Right lobe of liver (tissue), 4 donors: ENCODE data around the gene EMC10.

Experiments used
- CTCF ChIP-seq, 4 donors: fragments of 200-600 bp in 3 of 4; fragments of 450-650 bp in 1 of 4; IDR thresholded peaks; one replicate each; pipeline versions ENCODE4 v1.5.1 to v1.8.0; 2016 to 2022; ENCODE audit warnings: antibody characterized with exemption in 4 of 4, mild to moderate bottlenecking in 2 of 4
- POLR2A ChIP-seq: fragments of 450-650 bp; IDR thresholded peaks from one replicate; pipeline ENCODE4 v1.6.1; 2017; ENCODE audit warnings: antibody characterized with exemption, mild to moderate bottlenecking
- donor health status: DM: no; HTN: no; CAD: no.
- donor health status: DM: no; HTN: no; CAD: no.
- donor health status: DM: no; HTN: yes; CAD: no.

GRCh38 chr19:50537769-50538230 lies 61.5 kb downstream of the EMC10 start:
- TF ChIP-seq CTCF (IDR thresholded peaks at IDR 0.05) = peak; percentile 46 to 83 (median 75)
- TF ChIP-seq POLR2A = no peak
